Left ventricle myocardium superior (tissue), 1 donor: Measurements from ENCODE around the gene SHE. TPM values are rescaled to one million over a fixed set of nuclear protein-coding genes. Genes with fewer than 3 reads are reported as not detected.
"Not testable (repeated sequence)": the region's sequence is repeated elsewhere in the genome, so short reads cannot be mapped to it uniquely, and the experiment has no call there.

Source experiments
- ATAC-seq: fragments of 200-7000 bp; cut with Tn5 transposase; one replicate; pipeline ENCODE4 v1.9.1; 2020; ENCODE audit warnings: mild to moderate bottlenecking, moderate library complexity
- DNase-seq: peaks from one replicate; pipeline ENCODE4 v3.0.0-alpha.2; 2020
- intact Hi-C: fragments of 100-400 bp; cut with micrococcal nuclease; formaldehyde crosslinking; loops from one replicate; pipeline ENCODE4 v1.11.0; 2022
- long read RNA-seq: library from polyadenylated mRNA; unstranded; transcript quantifications from one replicate; pipeline ENCODE4 v2.0.0, GENCODE V29; 2021
- total RNA-seq: library from RNA; stranded (reverse); fragmentation: NEBNext Ultra II Directional; extraction: Animal tissue kit (Norgen Biotek cat#: 25700); gene quantifications from one replicate; pipeline ENCODE4 v1.2.1, GENCODE V29; 2021
- donor health status: DM: no; HTN: yes; CAD: no; lungs with severe emphysema.

The SHE gene
- 10.2 TPM for total RNA-seq
- long read RNA-seq, full-length matches to known transcripts: 18 of 30 reads
- long read RNA-seq, partial matches to known transcripts: 3 of 30 reads
- long read RNA-seq, other reads (novel, unspliced or antisense): 9 of 30 reads

GRCh38 chr1:154502066-154502743 lies at the start of gene SHE, which contains the start of gene TDRD10:
SHE (minus strand) TSS chr1:154502412; CDS start chr1:154502026, 386 bp downstream.
TDRD10 (plus strand) TSS chr1:154502219; CDS start chr1:154506904, 4,685 bp downstream.
- intact Hi-C loops: no loop called here
- peak; percentile 79 for ATAC-seq
- peak; percentile 70 for DNase-seq

DNA sequence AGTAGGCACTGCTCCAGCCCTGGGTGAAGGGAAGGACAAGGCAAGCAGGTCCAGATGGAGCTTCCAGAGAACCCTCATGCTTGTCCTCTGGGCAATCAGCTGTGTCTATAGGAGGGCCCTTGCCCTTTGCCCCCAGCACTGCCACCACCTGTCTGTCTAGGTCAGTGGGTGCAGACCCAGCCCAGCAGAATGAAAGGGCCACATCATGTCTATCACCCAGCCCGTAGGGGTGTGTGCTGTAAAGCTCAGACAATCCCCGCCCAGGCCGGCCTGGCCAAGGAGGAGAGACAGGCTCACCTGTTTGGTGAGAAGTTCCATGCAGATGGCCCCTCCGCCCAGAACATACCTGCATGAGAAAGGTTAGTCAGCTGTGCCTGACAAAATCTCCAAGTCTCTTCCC lies 49.3 kb upstream of the SHE start:
- intact Hi-C loops: no loop called here
- ATAC-seq (no peak), DNase-seq (no peak)

GRCh38 chr1:154550657-154551056 lies 48.4 kb upstream of the SHE start:
- intact Hi-C loops: no loop called here
- ATAC-seq (no peak), DNase-seq (no peak)

DNA sequence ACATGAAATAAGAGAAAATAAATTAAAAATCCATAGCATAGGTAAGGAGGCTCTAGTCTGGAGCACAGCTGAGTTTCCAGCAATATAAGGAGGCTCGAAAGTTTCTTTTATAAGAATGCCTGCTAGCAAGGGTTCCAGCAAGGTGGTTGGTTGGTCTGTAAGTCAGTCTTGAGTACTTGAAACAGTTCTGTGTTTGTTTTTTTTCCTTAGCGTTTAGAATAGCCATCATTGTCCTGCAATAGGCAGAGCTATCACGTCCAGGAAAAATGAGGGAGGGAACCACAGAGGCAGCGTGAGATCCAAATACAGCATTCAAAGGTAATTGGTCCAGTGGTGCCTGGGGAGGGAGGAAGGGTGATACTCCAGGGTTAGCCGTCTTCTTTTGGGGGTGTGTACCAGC lies 47.9 kb upstream of the SHE start:
- intact Hi-C loops: no loop called here
- DNase-seq (no peak), ATAC-seq (no peak)

DNA sequence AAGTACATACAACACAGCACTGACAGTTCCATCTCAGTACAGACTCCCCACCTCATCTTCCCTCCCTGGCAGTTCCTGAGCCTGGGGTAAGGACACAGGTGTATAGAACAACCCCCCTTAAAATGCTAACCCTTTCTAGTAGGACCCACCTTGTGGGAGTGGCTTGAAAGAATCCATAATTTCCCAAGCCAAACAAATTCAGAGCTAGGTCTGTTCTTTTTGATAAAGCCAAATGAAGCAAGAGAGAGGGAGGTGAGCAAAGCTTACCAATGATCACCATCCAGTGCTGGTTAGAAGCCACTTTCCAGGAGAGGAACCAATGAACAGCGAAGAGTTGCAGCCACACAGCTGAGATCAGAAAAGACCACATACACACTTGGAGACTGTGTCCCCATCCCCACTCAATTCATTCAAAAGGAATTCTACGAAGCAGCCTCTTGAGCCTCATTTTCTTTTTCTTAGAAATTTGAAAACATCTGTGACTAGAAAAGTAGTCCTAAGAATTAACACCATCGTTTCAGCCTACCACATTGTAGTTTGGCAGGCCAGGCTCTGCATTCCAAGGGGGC lies 47.1 kb upstream of the SHE start:
- ATAC-seq: no peak
- intact Hi-C loops: loop anchor here (5.0 kb wide), 1 partner anchor 67 kb away; no protein-coding TSS in a partner anchor
- DNase-seq: no peak

DNA sequence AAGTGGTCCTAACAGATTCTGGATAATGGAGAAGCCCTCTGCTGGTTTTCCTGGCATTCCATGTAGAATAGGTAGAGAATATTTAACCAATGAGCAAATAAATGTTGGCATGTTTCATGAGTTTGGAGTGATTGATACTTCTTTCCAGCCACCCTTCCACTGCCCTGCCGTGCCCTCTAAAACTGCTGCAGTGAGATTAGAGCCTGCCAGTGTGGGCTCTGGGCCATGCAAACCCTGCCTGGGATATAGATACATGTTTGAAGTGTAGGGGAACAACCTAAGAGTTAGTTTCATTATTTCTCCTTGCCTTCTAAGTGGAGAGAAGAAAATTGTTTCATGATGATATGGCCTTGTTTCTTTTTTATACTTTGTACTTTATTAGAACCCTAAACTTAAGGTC lies 45.8 kb upstream of the SHE start:
- intact Hi-C loops: loop anchor here (5.0 kb wide), 1 partner anchor 66 kb away; no protein-coding TSS in a partner anchor
- DNase-seq (peak; percentile 69), ATAC-seq (peak; percentile 84)

GRCh38 chr1:154547105-154547732 lies 45.0 kb upstream of the SHE start:
- ATAC-seq: no peak

DNA sequence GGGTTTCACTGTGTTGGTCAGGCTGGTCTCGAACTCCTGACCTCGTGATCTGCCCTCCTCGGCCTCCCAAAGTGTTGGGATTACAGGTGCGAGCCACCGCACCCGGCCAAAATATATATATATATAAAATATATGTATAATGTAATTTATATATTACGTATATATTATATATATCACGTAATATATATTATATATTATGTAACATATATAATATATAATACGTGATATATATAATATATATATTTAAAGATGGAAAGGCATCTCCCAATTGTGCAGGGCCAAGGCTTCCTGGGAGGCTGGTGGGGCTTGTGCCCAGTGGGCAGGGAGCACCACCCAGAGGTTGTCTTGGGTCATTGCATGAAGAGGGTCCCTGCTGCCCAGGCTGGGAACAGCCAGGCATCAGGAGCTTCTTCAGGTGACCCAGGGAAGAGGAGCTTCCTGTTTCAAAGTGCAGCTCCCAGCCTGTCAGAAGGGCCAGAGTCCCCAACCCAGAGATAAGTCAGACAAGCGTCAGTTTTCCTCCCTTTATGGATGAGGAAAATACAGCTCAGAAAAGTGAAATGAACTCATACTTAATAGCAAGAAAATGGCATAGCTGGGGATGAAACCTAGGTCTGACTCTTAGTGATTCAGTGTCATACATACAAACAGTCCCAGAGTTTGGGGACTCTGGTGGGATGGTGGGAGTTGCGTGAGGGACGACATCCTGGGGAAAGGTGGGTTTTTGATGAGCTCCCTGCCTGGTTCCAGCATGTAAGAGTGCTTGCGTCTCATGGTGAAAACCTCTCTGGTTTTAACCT lies 44.3 kb upstream of the SHE start:
- intact Hi-C loops: loop anchor here (5.0 kb wide), 1 partner anchor 64 kb away; no protein-coding TSS in a partner anchor

More at GRCh38 chr1:154547105-154547732, 45.0 kb upstream of the SHE start:
- no peak for DNase-seq
- intact Hi-C loops: loop anchor here (5.0 kb wide), 1 partner anchor 65 kb away; no protein-coding TSS in a partner anchor

DNA sequence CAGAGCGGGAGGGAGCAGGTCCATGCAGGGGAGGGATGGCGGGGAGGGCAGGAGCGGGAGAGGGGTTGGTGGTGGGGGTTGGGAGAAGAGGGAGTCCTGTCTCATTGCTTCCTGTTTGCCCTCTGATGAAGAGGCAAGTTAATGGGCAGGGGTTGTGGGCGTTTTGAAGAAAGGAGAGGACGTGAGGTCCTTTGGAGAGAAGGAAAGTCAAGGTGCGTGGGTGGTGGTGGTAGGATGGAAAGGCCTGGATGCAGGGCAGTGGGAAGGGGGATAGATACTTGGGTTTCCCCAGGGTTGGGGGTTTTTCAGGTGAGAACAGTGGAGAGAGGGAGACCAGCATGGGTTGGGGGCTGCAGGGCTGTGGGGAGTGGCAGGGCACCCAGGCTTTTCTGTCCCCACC lies 39.0 kb upstream of the SHE start:
- no peak for DNase-seq
- intact Hi-C loops: no loop called here
- ATAC-seq: no peak

More for the DNA sequence above, 44.3 kb upstream of the SHE start:
- DNase-seq (peak; percentile 65), ATAC-seq (peak; percentile 75)

DNA sequence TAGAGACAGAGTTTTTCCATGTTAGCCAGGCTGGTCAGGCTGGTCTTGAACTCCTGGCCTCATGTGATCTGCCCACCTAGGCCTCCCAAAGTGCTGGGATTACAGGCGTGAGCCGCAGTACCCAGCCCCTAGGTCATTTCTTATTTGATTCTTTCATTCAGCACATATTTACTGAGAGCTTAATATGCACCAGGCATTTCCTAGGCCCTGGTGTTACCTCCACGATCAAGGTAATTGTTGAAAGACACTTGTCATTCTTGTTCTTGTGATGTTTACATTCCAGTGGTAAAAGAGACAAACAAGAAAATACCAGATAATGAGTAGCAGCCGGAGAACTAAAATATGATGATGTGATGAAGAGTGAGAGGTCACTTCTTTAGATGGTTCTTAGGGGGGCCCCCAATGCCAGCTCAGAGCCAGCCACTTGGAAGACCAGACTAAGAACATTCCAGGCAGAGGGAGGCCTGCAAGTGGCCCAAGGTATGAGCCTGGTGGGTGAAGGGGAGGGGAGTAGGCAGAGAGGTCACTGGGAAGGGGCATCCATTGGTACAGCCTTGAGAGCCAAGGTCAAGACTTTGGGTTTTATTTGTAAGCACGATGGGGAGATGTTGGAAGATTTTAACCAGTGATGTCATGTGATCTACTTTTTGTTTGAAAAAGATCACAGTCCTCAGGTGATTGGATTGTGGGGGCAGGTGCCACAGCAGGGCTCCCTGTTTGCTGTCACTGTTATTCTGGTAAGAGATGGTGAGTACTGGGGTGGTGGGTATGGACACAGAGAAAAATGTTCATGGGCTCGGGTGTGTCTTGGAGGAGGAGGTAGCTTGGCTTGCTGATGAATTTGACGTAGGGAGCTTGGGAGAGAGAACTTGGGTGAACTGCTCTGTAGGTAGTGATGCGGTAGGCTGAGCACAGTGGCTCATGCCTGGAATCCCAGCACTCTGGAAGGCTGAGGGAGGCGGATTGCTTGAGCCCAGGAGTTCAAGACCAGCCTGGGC lies 37.6 kb upstream of the SHE start:
- ATAC-seq (no peak), DNase-seq (no peak)
- intact Hi-C loops: no loop called here

- intact Hi-C loops: no loop called here
- ATAC-seq: no peak
- DNase-seq: no peak
Measured at GRCh38 chr1:154536570-154536969, 34.4 kb upstream of the SHE start.

DNA sequence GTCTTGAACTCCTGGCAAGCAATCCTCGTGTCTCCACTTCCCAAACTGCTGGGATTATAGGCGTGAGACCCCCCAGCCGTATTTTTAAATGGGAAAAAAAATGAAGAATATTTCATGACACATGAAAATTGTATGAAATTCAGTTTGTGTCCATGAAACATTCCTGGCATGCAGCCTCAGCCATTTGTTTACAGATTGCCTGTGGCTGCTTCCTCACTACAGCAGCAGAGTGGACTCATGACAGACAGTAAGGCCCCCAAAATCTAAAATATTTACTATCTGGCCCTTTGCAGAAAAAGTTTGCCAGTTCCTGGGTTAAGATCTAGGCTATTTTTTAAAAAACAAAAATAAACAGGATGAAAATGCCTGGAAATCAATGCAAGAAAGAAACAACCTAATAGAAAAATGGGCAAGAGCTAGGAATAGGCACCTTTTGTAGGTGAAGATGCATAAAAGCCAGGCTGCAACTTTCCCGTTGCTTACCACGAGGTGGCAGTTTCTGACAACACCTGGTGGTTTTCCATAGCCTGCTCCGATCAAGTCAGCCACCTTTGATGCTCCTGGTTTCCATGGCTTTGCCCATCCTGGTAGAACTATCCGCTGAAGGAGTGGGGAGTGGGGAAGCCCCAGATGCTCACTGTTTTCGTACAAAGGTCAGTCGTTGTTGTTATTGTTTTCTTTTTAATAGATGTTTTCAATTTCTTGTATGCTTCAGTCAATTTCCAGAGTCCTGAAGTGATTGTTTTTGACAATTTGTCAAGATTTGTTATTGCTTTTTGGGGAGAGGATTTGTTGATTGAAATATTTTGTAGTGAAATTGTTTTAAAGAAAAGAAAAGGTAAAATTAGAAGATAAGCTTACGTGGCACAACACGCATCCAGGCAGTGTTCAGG lies 32.0 kb upstream of the SHE start:
- peak; percentile 29 for ATAC-seq
- intact Hi-C loops: no loop called here
- no peak for DNase-seq

DNA sequence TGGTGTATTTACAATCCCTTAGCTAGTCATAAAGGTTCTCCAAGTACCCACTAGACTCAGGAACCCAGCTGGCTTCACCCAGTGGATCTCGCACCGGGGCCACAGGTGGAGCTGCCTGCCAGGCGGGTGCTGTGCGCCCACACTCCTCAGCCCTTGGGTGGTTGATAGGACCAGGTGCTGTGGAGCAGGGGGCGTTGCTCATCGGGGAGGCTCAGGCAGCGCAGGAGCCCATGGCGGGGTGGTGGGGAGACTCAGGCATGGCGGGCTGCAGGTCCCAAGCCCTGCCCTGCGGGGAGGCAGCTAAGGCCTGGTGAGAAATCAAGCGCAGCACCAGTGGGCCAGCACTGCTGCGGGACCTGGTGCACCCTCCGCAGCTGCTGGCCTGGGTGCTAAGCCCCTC lies 29.7 kb upstream of the SHE start:
- ATAC-seq, DNase-seq, intact Hi-C loops: not testable (repeated sequence)

GRCh38 chr1:154529308-154529707 lies 27.1 kb upstream of the SHE start:
- ATAC-seq (no peak), DNase-seq (no peak)
- intact Hi-C loops: no loop called here

- no peak for DNase-seq
- no peak for ATAC-seq
- intact Hi-C loops: no loop called here
Measured at GRCh38 chr1:154527192-154527591, 25.0 kb upstream of the SHE start.

DNA sequence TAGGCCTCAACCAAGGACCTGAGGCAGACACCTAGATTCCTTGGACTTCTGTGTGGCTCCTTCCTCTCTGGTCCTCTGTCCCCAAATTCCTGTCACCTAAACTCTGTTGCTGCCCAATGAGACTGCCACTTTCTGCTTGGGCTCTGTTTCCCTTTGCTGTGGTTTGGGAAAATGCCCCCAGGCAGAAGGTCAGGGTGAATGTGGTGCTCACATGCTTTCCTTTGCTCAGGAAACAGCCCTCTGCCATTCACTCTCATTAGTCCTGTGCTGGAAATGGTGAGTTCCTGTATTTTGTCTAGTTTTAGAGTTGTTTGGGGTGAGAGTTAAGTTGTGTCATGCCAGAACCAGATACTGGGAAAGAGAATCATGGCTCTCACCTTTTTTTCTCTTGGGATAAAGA lies 22.7 kb upstream of the SHE start:
- ATAC-seq (no peak), DNase-seq (no peak)
- intact Hi-C loops: no loop called here

DNA sequence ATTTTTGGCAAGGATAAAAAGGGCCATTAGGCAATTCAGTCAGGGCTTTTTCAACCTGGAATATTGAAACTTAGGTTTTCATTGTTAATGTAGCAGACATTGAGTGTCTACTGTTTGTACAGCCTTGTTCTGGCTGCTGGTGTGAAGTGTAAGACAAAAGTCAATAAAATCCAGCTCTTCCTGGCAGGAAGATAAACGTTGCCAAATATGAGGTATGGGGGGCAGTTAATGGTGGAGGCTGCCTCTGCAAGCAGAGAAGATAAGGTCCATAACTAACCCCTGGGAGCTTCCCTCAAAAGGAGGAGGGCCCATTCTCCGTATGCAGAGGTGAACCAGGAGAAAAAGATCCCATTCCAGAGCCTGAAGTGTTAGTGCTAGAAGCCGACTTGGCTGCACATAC lies 19.5 kb upstream of the SHE start:
- intact Hi-C loops: no loop called here
- no peak for ATAC-seq
- DNase-seq: no peak
